CD14-positive monocyte (primary cell): Measurements from ENCODE around the gene CLDN1. TPM values are rescaled to one million over a fixed set of nuclear protein-coding genes. Genes with fewer than 3 reads are reported as not detected.

ENCODE experiments used
- DNase-seq, 3 donors: peaks; one replicate each; pipeline ENCODE4 v3.0.0-alpha.2; 2011 to 2022
- H2AFZ ChIP-seq: 2 replicates; pipeline ENCODE4 v1.6.0; 2012; ENCODE audit warnings: mild to moderate bottlenecking, low read depth, low read length, inconsistent platforms; ENCODE audit not compliant: insufficient read depth, poor library complexity, severe bottlenecking
- H3K27ac ChIP-seq, 2 donors: 1 replicate in 1 of 2; 2 replicates in 1 of 2; pipeline ENCODE4 v1.5.1; 2012 to 2013; ENCODE audit warnings: low read length in 2 of 2, control low read depth in 1 of 2, inconsistent platforms in 1 of 2, low read depth in 1 of 2, mild to moderate bottlenecking in 1 of 2
- H3K27me3 ChIP-seq, 2 donors: one replicate each; pipeline versions ENCODE4 v1.6.0 to v1.6.1; 2011 to 2013; ENCODE audit warnings: low read length in 2 of 2; ENCODE audit not compliant: control insufficient read depth in 2 of 2, insufficient read depth in 2 of 2
- H3K36me3 ChIP-seq, 2 donors: replicated peaks in 1 of 2; 1 replicate in 1 of 2; 2 replicates in 1 of 2; pipeline versions ENCODE4 v1.5.1 to v1.6.1; 2012 to 2013; ENCODE audit warnings: low read length in 2 of 2, control low read depth in 1 of 2, inconsistent platforms in 1 of 2, mild to moderate bottlenecking in 1 of 2; ENCODE audit not compliant: insufficient read depth in 2 of 2, control insufficient read depth in 1 of 2
- H3K4me1 ChIP-seq, 2 donors: 1 replicate in 1 of 2; 2 replicates in 1 of 2; pipeline versions ENCODE4 v1.5.1 to v1.6.1; 2012 to 2013; ENCODE audit warnings: low read length in 2 of 2, control low read depth in 1 of 2, inconsistent platforms in 1 of 2, mild to moderate bottlenecking in 1 of 2, moderate library complexity in 1 of 2; ENCODE audit not compliant: insufficient read depth in 2 of 2, control insufficient read depth in 1 of 2
- H3K4me2 ChIP-seq: replicated peaks from 2 replicates; pipeline ENCODE3; 2012; ENCODE audit warnings: low read length, moderate library complexity, mild to moderate bottlenecking; ENCODE audit not compliant: poor library complexity, severe bottlenecking; ENCODE audit errors: extremely low read depth
- H3K4me3 ChIP-seq, 3 experiments: fragments of 200-600 bp in 1 of 3; sonication (generic) in 1 of 3; replicated peaks in 1 of 3; 1 replicate in 2 of 3; 2 replicates in 1 of 3; pipeline ENCODE4 v1.5.1; 2011 to 2013; ENCODE audit warnings: low read length in 3 of 3, mild to moderate bottlenecking in 3 of 3, control low read depth in 2 of 3, low read depth in 2 of 3, inconsistent platforms in 1 of 3, moderate library complexity in 1 of 3
- H3K79me2 ChIP-seq: 2 replicates; pipeline ENCODE4 v1.6.0; 2012; ENCODE audit warnings: mild to moderate bottlenecking, control low read depth, inconsistent platforms, low read length, moderate library complexity; ENCODE audit not compliant: insufficient read depth
- H3K9ac ChIP-seq: 2 replicates; pipeline ENCODE4 v1.6.0; 2017; ENCODE audit warnings: low read length, mild to moderate bottlenecking; ENCODE audit not compliant: insufficient read depth, poor library complexity, severe bottlenecking
- H3K9me3 ChIP-seq, 2 donors: replicated peaks in 1 of 2; 1 replicate in 1 of 2; 2 replicates in 1 of 2; pipeline versions ENCODE4 v1.5.1 to v1.6.1; 2012 to 2013; ENCODE audit warnings: low read length in 2 of 2, control low read depth in 1 of 2; ENCODE audit not compliant: control insufficient read depth in 1 of 2, insufficient read depth in 1 of 2
- H4K20me1 ChIP-seq: 2 replicates; pipeline ENCODE4 v1.6.0; 2012; ENCODE audit warnings: mild to moderate bottlenecking, low read length, control low read depth, moderate library complexity; ENCODE audit not compliant: insufficient read depth
- H3K27ac Mint-ChIP-seq, 7 donors: one replicate each; pipeline ENCODE4 v1.8.0; 2020; ENCODE audit warnings: mild to moderate bottlenecking in 7 of 7, mixed read lengths in 7 of 7, moderate library complexity in 6 of 7, inconsistent platforms in 2 of 7
- H3K27me3 Mint-ChIP-seq, 3 donors: one replicate each; pipeline ENCODE4 v1.8.0; 2021 to 2022; ENCODE audit warnings: low read depth in 3 of 3, mild to moderate bottlenecking in 3 of 3, mixed read lengths in 3 of 3, moderate library complexity in 3 of 3, inconsistent platforms in 1 of 3
- H3K36me3 Mint-ChIP-seq, 2 donors: one replicate each; pipeline ENCODE4 v1.8.0; 2020; ENCODE audit warnings: mixed read lengths in 2 of 2, inconsistent platforms in 1 of 2, mild to moderate bottlenecking in 1 of 2
- H3K4me1 Mint-ChIP-seq: one replicate; pipeline ENCODE4 v1.8.0; 2020; ENCODE audit warnings: mild to moderate bottlenecking, mixed read lengths
- H3K4me3 Mint-ChIP-seq, 2 donors: one replicate each; pipeline ENCODE4 v1.8.0; 2020; ENCODE audit warnings: mild to moderate bottlenecking in 2 of 2, mixed read lengths in 2 of 2, moderate library complexity in 1 of 2
- H3K9me3 Mint-ChIP-seq, 7 donors: one replicate each; pipeline ENCODE4 v1.8.0; 2020 to 2022; ENCODE audit warnings: mixed read lengths in 7 of 7, mild to moderate bottlenecking in 6 of 7, moderate library complexity in 6 of 7, inconsistent platforms in 2 of 7
- WGBS: methylation state at CpG from one replicate; pipeline ENCODE4 v1.1.5; 2013; ENCODE audit warnings: missing lambda C conversion rate; ENCODE audit not compliant: insufficient coverage; 5-methylcytosine and 5-hydroxymethylcytosine counted together
- intact Hi-C, 2 donors: fragments of 100-400 bp; cut with micrococcal nuclease; formaldehyde crosslinking; loops; one replicate each; pipeline versions ENCODE4 v1.15.0 to v1.15.1; 2023
- polyA plus RNA-seq, 3 donors: library from polyadenylated mRNA; depleted of rRNA in 1 of 3; unstranded in 2 of 3; stranded (reverse) in 1 of 3; fragments of 300-500 nt in 2 of 3; fragments of >200 nt in 1 of 3; fragmentation: Illumina TruSeq in 2 of 3; gene quantifications; 1 replicate in 2 of 3; 2 replicates in 1 of 3; pipeline ENCODE4 v1.2.3, GENCODE V29; 2012 to 2021
- TF ChIP-seq, protein P1 (sequence below): fragments of 200-600 bp; IDR thresholded peaks from one replicate; pipeline ENCODE4 v1.8.0; 2022; ENCODE audit warnings: antibody characterized with exemption, mild to moderate bottlenecking

CLDN1 gene
- polyA plus RNA-seq, 3 donors = not detected

DNA sequence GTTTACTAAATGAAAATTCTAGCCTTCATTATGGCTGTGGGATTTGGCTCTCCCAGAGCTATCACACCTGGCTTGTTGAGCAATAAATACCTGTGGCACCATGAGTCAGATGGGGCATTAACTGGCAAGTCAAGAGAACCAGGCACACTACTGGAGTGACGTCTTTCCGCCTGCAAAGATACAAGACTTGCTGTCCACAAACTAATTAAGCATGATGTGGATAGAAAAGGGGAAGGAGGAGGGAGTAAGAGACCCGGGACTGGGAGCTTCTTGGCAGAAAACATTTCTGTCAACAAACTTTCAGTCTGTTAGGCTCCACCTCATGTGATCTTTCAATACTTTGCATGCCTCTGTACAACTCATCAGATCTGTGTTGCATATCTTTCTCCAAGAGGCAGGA, 56.5 kb downstream of the CLDN1 start:
- Histone ChIP-seq H3K4me2 (no peak overlapping the region), H3K9me3 (no peaks in the 10 kb centered on the region), H3K79me2 (no peaks in the 10 kb centered on the region), H3K4me3 (no peak overlapping the region), H2AFZ (no peak overlapping the region), H4K20me1 (no peaks in the 10 kb centered on the region), H3K27ac (no peak overlapping the region), H3K36me3 (no peaks in the 10 kb centered on the region), H3K9ac (no peak overlapping the region), H3K4me1 (no peaks in the 10 kb centered on the region), H3K27me3 (no peaks in the 10 kb centered on the region)
- WGBS = no CpG with 5 or more reads among the region's 3 CpGs
- TF ChIP-seq, protein P1, sequence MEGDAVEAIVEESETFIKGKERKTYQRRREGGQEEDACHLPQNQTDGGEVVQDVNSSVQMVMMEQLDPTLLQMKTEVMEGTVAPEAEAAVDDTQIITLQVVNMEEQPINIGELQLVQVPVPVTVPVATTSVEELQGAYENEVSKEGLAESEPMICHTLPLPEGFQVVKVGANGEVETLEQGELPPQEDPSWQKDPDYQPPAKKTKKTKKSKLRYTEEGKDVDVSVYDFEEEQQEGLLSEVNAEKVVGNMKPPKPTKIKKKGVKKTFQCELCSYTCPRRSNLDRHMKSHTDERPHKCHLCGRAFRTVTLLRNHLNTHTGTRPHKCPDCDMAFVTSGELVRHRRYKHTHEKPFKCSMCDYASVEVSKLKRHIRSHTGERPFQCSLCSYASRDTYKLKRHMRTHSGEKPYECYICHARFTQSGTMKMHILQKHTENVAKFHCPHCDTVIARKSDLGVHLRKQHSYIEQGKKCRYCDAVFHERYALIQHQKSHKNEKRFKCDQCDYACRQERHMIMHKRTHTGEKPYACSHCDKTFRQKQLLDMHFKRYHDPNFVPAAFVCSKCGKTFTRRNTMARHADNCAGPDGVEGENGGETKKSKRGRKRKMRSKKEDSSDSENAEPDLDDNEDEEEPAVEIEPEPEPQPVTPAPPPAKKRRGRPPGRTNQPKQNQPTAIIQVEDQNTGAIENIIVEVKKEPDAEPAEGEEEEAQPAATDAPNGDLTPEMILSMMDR = no peak
- H3K27me3 Mint-ChIP-seq = peaks cover 0 to 2% (median 0%) of the 10 kb centered on the region in 3 donors
- no peak overlapping the region for H3K27ac Mint-ChIP-seq
- intact Hi-C loops = no loop called here
- H3K36me3 Mint-ChIP-seq = no peaks in the 10 kb centered on the region
- H3K9me3 Mint-ChIP-seq = peaks cover 0 to 3% (median 0%) of the 10 kb centered on the region in 7 donors
- no peak for DNase-seq
- H3K4me1 Mint-ChIP-seq = no peaks in the 10 kb centered on the region
- no peak overlapping the region for H3K4me3 Mint-ChIP-seq

DNA sequence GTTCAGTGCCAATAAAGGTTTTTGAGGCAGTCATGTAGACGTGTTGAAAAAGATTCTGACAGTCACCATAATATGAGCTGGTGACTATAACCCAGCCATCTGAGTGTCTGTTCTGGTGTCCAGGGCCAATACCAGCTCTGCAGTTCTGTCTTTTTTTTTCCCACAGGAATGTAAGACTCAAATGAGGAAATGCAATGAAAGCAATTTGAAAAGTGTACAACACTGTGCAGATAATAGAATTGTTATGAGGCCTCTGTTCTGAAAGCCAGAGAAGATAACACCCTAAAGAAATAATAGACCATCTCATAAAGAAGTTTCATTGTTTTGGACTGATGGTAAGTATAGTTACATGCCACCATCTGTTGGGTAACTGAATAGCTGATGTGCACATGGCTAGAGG, 57.1 kb downstream of the CLDN1 start:
- no peak for DNase-seq
- no peak overlapping the region for H2AFZ ChIP-seq
- TF ChIP-seq, protein P1 = no peak
- H3K4me1 ChIP-seq = no peaks in the 10 kb centered on the region
- Mint-ChIP-seq H3K9me3 (peaks cover 0 to 3% (median 0%) of the 10 kb centered on the region in 7 donors), H3K4me1 (no peaks in the 10 kb centered on the region), H3K36me3 (no peaks in the 10 kb centered on the region), H3K27me3 (peaks cover 0 to 2% (median 2%) of the 10 kb centered on the region in 3 donors), H3K4me3 (no peak overlapping the region), H3K27ac (no peak overlapping the region)
- H3K27me3 ChIP-seq = no peaks in the 10 kb centered on the region
- H3K4me2 ChIP-seq = no peak overlapping the region
- H3K4me3 ChIP-seq = no peak overlapping the region
- H3K9me3 ChIP-seq = no peaks in the 10 kb centered on the region
- H3K27ac ChIP-seq = no peak overlapping the region
- no peak overlapping the region for H3K9ac ChIP-seq
- intact Hi-C loops = no loop called here
- no peaks in the 10 kb centered on the region for H4K20me1 ChIP-seq
- WGBS = 92% methylated on average over 1 of the region's 1 CpG
- H3K36me3 ChIP-seq = no peaks in the 10 kb centered on the region
- H3K79me2 ChIP-seq = no peaks in the 10 kb centered on the region
